Raji (cell line): ENCODE measurements around the gene CARD6.

Experiments used
- POLR2A ChIP-seq: IDR thresholded peaks from 2 replicates; pipeline ENCODE4 v1.6.1; 2011; ENCODE audit warnings: low read depth, low read length, control low read depth; ENCODE audit not compliant: insufficient read depth

The CARD6 gene

DNA sequence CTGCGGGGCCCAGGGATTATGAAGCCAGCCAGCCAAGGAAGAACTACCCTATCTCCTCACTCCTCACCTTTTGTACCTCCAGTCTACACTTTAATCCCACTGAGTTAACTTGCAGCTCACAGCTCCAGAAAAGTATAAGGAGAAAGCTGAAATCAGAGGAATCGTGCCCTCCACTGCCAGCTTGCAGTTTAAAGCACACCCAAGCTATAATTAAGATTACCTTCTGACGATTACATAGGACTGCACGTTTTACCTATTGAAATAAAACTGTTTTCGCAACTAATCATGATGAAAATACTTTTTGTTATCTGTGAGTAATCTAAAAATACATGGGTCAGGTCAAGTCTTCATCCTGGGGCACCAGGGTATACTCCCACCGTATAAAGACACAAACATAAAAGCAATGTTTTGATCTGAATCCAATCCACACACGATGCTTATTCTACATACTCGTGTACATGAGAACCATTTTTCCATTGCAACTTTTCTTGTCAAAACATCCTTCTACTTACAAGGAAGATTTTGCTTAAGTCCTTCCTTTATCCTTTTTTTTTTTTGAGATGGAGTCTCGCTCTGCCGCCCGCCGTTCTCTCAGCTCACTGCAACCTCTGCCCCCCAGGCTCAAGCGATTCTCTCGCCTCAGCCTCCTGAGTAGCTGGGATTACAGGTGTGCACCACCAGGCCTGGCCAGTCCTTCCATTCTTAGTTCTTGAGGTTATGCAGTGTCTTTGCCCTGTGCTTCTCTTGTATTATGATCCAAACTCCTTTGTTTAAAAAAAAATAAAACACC lies 13.8 kb upstream of the CARD6 start:
- TF ChIP-seq POLR2A = no peak

DNA sequence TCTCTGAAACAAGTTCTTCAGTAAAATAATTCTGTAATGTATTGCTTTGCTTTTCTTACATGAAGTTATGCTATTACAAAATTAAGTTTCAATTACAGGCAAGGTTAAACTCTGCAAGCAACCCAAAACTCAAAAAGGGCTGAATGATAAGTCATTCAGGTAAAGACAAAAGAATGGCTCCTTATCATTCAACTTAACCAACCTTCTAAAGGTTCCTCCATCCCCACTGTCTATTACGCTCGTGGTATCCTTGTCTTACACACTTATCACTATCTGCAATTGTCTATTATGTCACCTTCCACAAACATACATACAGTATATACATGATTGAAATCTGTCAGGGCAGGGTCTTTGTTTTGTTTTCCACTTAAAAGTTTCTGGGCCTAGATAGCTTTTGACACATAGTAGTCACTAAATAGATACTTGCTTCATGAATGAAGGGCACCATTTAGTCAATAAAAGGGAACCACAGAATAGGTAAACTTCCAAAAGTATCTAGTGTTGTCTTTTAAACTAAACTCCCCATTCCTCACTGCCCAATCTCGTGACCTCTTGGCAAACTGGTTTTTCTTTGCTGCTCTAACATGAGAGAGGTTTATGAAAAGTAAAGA lies 13.0 kb upstream of the CARD6 start:
- no peak for TF ChIP-seq POLR2A

DNA sequence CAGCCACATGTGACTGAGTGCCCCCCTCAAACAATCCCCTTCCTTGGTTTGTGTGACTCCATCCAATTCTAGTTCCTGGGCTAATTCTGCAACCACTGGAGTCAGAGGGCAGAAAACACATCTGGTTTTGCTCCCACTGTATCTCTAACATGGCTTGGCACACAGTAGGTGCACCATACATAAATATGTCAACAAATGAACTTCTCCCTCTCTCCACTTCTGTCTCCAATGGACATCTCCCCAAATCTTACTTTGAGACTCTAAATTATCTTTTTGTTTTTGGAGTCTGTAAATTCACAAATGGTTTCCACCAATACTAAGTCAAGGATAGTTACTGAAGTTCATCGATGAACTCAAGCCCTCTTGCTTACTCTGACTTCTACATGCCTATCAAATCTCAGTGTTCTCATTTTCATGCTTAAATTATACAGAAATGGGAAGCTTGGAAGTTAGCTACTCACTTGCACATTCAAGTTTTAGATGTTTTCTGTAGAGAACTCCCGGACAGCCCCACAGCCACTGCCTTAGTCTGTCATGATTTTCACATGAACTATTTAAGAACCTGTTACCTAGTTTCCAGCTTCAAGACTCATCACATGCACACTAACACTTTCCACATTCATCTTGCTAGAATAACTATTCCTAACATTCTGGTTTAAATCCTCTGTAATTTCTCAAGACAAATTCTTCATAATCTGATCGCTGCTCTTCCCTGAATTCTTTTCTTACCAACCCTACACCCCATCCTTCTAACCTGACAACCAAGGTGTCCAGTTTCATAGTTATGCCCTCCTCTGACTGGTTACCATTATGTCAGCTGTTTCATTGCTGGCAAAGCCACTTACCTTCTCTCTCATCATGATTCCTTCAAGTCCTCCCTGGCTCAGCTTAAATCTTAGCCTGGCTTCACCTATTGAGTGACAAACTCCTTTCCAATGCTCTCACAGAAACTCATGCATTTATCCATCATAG lies 12.2 kb upstream of the CARD6 start:
- TF ChIP-seq POLR2A = no peak

DNA sequence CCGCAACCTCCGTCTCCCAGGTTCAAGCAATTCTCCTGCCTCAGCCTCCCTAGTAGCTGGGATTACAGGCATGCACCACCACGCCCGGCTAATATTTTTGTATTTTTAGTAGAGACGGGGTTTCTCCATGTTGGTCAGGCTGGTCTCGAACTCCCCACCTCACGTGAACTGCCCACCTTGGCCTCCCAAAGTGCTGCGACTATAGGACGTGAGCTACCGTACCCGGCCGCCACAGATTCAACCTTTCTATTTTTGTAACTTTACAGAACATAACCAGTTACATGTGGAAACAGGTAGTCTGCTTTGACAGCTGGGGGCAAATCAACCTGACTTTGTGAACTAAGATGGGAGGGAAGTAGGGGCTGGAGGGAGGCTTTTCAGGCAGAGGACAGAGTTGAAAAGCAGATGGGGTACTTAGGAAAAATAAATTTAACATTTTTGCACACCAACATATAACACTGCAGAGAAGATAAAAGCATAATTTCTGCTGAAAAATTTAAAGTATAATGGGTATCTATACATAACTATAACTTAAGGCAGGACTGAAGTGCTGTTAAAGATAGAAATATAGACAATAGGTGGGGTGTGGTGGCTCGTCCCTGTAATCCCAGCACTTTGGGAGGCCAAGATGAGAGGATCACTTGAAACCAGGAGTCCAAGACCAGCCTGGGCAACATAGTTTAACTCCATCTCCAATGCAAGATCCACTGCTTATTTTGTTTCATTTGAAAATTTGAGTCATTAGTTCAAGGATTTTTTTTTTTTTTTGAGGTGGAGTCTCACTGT lies 11.2 kb upstream of the CARD6 start:
- no peak for TF ChIP-seq POLR2A

DNA sequence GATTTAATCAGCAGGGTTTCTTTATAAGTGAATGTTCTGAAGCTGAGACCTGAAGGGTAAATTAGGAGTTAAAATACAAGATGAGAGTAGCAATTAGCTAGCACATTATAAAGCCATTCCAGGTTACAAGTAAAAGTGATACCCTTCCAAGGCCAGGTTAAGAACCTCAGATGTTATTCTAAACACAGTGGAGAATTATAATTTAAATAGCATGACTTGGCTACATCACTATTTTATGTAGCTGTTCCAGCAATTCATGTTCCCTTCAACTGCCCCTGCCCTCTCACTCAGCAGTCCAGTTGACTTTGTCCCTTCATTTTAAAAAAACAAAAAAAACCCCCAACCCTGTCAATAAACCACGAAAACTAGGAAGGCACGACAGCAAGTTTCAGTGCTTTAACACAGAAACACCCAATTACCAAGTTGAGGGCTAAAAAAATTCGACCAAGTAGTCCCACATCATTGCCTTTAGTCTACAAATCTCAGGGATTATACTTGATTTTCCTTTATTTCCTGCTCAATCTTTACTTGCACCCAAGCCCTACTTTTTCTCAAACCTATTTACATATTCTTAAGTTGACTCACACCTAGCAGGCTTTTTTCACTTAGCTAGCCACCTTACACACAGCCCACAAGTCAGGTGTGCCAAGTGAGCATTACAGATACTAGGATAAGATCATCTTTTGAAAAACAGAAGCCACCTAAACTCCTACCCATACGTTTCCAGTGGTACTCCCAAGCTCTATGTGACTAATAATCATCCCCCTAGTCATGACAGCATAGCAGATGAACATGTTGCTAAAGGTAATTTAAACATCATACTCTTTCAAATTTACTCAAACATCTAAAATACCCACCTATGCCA lies 9.6 kb upstream of the CARD6 start:
- TF ChIP-seq POLR2A = no peak

DNA sequence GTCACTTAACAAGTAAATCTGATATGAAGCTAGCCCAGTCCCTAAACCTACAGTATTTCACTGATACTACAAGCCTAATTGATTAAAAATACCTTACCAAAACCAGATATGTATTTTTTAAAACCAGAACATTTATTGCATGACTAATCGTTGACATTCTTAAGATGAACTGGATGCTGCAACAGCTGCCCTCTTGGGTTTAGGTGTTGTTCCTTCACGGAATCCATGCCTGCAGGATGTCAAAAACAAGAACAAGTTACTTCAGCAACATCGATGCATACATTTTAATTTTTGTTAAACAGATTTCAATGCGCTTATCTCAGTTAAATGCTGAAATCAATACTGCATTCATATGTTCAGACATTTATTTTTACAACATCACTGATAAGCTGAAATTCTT lies 8.8 kb upstream of the CARD6 start:
- no peak for TF ChIP-seq POLR2A

- no peak for TF ChIP-seq POLR2A
Measured at GRCh38 chr5:40833712-40834229, 7.4 kb upstream of the CARD6 start.

GRCh38 chr5:40834391-40834848 lies 6.7 kb upstream of the CARD6 start:
- no peak for TF ChIP-seq POLR2A

GRCh38 chr5:40834849-40835787 lies 6.0 kb upstream of the CARD6 start, which contains the start of gene RPL37:
Gene RPL37, minus strand, starts transcription at chr5:40835222. Its CDS starts 37 bp downstream, at chr5:40835185.
- TF ChIP-seq POLR2A = peak; percentile 99

GRCh38 chr5:40838086-40838485 lies 3.1 kb upstream of the CARD6 start:
- no peak for TF ChIP-seq POLR2A

DNA sequence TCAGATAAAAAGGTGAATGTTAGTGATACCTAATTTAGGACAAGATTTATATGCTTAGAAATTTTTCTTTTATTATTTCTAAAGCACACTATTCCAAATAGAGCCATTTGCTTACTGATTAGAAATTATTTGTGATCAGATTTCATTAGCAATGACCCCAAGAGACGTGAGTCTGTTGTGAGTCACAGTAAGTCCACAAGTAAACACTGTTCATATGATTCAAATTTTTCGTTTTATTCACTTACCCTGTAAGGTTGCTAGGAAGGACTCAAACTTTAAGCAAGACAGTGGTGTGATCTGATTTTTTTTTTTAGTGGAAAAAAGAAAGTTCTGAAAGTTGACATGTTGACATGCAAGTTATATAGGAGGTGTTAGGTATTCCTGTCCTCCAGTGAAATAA lies 1.2 kb downstream of the CARD6 start:
- TF ChIP-seq POLR2A = no peak

- TF ChIP-seq POLR2A = no peak
Measured at GRCh38 chr5:40844565-40844964, 3.4 kb downstream of the CARD6 start.
